OCI-LY7 (cell line): Measurements from ENCODE around the gene ROCK1. TPM values are rescaled to one million over a fixed set of nuclear protein-coding genes. Genes with fewer than 3 reads are reported as not detected.
"Not testable (repeated sequence)": the region's sequence is repeated elsewhere in the genome, so short reads cannot be mapped to it uniquely, and the experiment has no call there.

Experiments
- BruUV-seq: library from RNA; stranded (reverse); fragments of 400-500 nt; replicated peaks from 2 replicates; lab custom pipeline; 2021; lab: Mats Ljungman, UMichigan
- CTCF ChIA-PET: fragments of 300-600 bp; sonication (Branson Sonifier 250); formaldehyde crosslinking; loops from one replicate; lab custom pipeline; 2022; ENCODE audit warnings: antibody characterized with exemption; ENCODE audit not compliant: unreplicated experiment; lab: Charles Lee
- POLR2A ChIA-PET: fragments of 300-600 bp; sonication (Branson Sonifier 250); formaldehyde crosslinking; loops from one replicate; lab custom pipeline; 2022; ENCODE audit warnings: antibody characterized with exemption; lab: Charles Lee
- DNase-seq: peaks from one replicate; pipeline ENCODE4 v3.0.0-alpha.2; 2015; ENCODE audit warnings: low spot score
- H2AFZ ChIP-seq: fragments of 200-600 bp; sonication (generic), shearing (Covaris generic); 2 replicates; pipeline ENCODE4 v1.6.1; 2014; ENCODE audit warnings: mild to moderate bottlenecking, antibody characterized with exemption, low read length, moderate library complexity
- H3K27ac ChIP-seq: fragments of 200-600 bp; sonication (generic); 2 replicates; pipeline ENCODE4 v1.5.1; 2014; ENCODE audit warnings: mixed run types, low read depth, mild to moderate bottlenecking, moderate library complexity, low read length, inconsistent platforms; ENCODE audit not compliant: poor library complexity, severe bottlenecking
- H3K36me3 ChIP-seq: fragments of 200-600 bp; sonication (generic); 2 replicates; pipeline ENCODE4 v1.6.1; 2014; ENCODE audit warnings: mild to moderate bottlenecking, antibody characterized with exemption, low read length, moderate library complexity, mixed read lengths; ENCODE audit not compliant: insufficient read depth
- H3K4me1 ChIP-seq: fragments of 200-600 bp; sonication (generic); 2 replicates; pipeline ENCODE4 v1.5.1; 2014; ENCODE audit warnings: mild to moderate bottlenecking, low read length; ENCODE audit not compliant: insufficient read depth, poor library complexity, severe bottlenecking
- H3K4me2 ChIP-seq: fragments of 200-600 bp; sonication (generic); 2 replicates; pipeline ENCODE4 v1.6.1; 2014; ENCODE audit warnings: mild to moderate bottlenecking, low read length
- H3K4me3 ChIP-seq: fragments of 200-600 bp; sonication (generic); 2 replicates; pipeline ENCODE4 v1.5.1; 2014; ENCODE audit warnings: mild to moderate bottlenecking, low read depth, low read length; ENCODE audit not compliant: poor library complexity, severe bottlenecking
- H3K79me2 ChIP-seq: fragments of 200-600 bp; sonication (generic); 2 replicates; pipeline ENCODE4 v1.6.1; 2016; ENCODE audit warnings: low read depth, mild to moderate bottlenecking, low read length, moderate library complexity, mixed read lengths; ENCODE audit not compliant: insufficient read depth
- H3K9me2 ChIP-seq: fragments of 200-600 bp; sonication (generic); 2 replicates; pipeline ENCODE4 v1.6.1; 2016; ENCODE audit warnings: mild to moderate bottlenecking, low read length, mixed read lengths; ENCODE audit not compliant: insufficient read depth
- H3K9me3 ChIP-seq: fragments of 200-600 bp; sonication (generic); 2 replicates; pipeline ENCODE4 v1.6.1; 2014; ENCODE audit warnings: mild to moderate bottlenecking, mixed run types, low read length, mixed read lengths
- H4K20me1 ChIP-seq: fragments of 200-600 bp; sonication (generic); 2 replicates; pipeline ENCODE4 v1.6.1; 2014; ENCODE audit warnings: mild to moderate bottlenecking, antibody characterized with exemption, low read length, moderate library complexity, mixed read lengths; ENCODE audit not compliant: insufficient read depth
- CTCF ChIP-seq: fragments of 200-600 bp; sonication (generic); conservative IDR thresholded peaks from 2 replicates; pipeline ENCODE4 v1.5.1; 2014; ENCODE audit warnings: mild to moderate bottlenecking, antibody characterized with exemption, low read length, moderate library complexity, mixed read lengths
- EZH2phosphoT487 ChIP-seq: fragments of 200-600 bp; sonication (generic); IDR thresholded peaks from 2 replicates; pipeline ENCODE4 v1.6.1; 2018; ENCODE audit warnings: low read depth, borderline replicate concordance, mild to moderate bottlenecking, mixed run types, antibody characterized with exemption, low read length, moderate library complexity, mixed read lengths
- intact Hi-C: fragments of 100-400 bp; cut with micrococcal nuclease; formaldehyde crosslinking; loops from one replicate; pipeline ENCODE4 v1.10.0; 2022; ENCODE audit not compliant: unreplicated experiment
- total RNA-seq, 2 experiments: library from RNA; depleted of rRNA in 1 of 2; stranded (reverse); fragments of >200 nt in 1 of 2; shearing (Covaris generic) in 1 of 2; gene quantifications; 2 replicates each; pipeline ENCODE4 v1.2.3, GENCODE V29; 2014 to 2022

ROCK1 gene
- total RNA-seq, 2 experiments from 2014 or later, result 43.2 to 69.6 TPM

- Histone ChIP-seq H3K79me2 (peaks cover 13% of the 10 kb centered on the region; the same call in 1 of the 2 replicates), H3K9me3 (peaks cover 6% of the 10 kb centered on the region; the same call in 1 of the 2 replicates), H4K20me1 (no peaks in the 10 kb centered on the region), H3K27ac (no peak overlapping the region), H2AFZ (no peak overlapping the region), H3K36me3 (peaks cover 77% of the 10 kb centered on the region), H3K4me3 (no peak overlapping the region), H3K9me2 (no peaks in the 10 kb centered on the region), H3K4me2 (no peak overlapping the region), H3K4me1 (no peaks in the 10 kb centered on the region)
- ChIA-PET POLR2A (interaction anchor here (0.9 to 1.2 kb wide), 2 partner anchors 17 to 24 kb away, joined by 3 read pairs; no protein-coding TSS in a partner anchor), CTCF (no interaction called here)
- intact Hi-C loops, result no loop called here
- DNase-seq, result no peak
- TF ChIP-seq CTCF (no peak), EZH2phosphoT487 (no peak)
- BruUV-seq, result no TSS peak
Observed at GRCh38 chr18:21031845-21032244, 79.8 kb downstream of the ROCK1 start.

- CTCF ChIA-PET, result not testable (repeated sequence)
Observed at GRCh38 chr18:21018257-21018656, 93.4 kb downstream of the ROCK1 start.

GRCh38 chr18:21012308-21012707 lies 99.3 kb downstream of the ROCK1 start:
- Histone ChIP-seq H3K27ac (no peak overlapping the region), H3K4me2 (no peak overlapping the region), H3K9me2 (no peaks in the 10 kb centered on the region), H3K4me1 (no peaks in the 10 kb centered on the region), H3K36me3 (peaks cover 96% of the 10 kb centered on the region), H2AFZ (no peak overlapping the region), H3K4me3 (no peak overlapping the region), H3K79me2 (no peaks in the 10 kb centered on the region), H3K9me3 (peaks cover 11% of the 10 kb centered on the region), H4K20me1 (no peaks in the 10 kb centered on the region)
- intact Hi-C loops, result loop anchor here (5.0 kb wide), 1 partner anchor 40 kb away; no protein-coding TSS in a partner anchor
- ChIA-PET CTCF (no interaction called here), POLR2A (no interaction called here)
- DNase-seq, result peak; percentile 6
- no TSS peak for BruUV-seq
- TF ChIP-seq EZH2phosphoT487, result no peak
- TF ChIP-seq CTCF, result no peak

More at GRCh38 chr18:21018257-21018656, 93.4 kb downstream of the ROCK1 start:
- H4K20me1 ChIP-seq, DNase-seq, BruUV-seq, H3K9me2 ChIP-seq, H3K4me2 ChIP-seq, POLR2A ChIA-PET, H3K79me2 ChIP-seq, H3K27ac ChIP-seq, H2AFZ ChIP-seq, H3K4me3 ChIP-seq, H3K4me1 ChIP-seq, H3K9me3 ChIP-seq, intact Hi-C loops: not testable (repeated sequence)
- H3K36me3 ChIP-seq, result peaks cover 85% of the 10 kb centered on the region
